Measurements from ENCODE around the gene S100B. TPM values are rescaled to one million over a fixed set of nuclear protein-coding genes. Genes with fewer than 3 reads are reported as not detected.

S100B gene
- total RNA-seq (20.0 TPM), polyA plus RNA-seq (ENCODE audit: insufficient read depth in 1 of 8, insufficient read length in 8 of 8, low replicate concordance in 1 of 8) (10 to 100 TPM; 11.0 to 66.2 (median 23.4) TPM)
- long read RNA-seq, donor 1, transcript S100B-201 (3 exons, 877 nt): major isoform, 8 of 9 reads
- long read RNA-seq, donor 1, partial matches to known transcripts: 0 of 9 reads
- long read RNA-seq, donor 1, other reads (novel, unspliced or antisense): 0 of 9 reads
- long read RNA-seq, donor 2, partial matches to known transcripts: 0 of 1 reads
- long read RNA-seq, donor 2, other reads (novel, unspliced or antisense): 0 of 1 reads
- long read RNA-seq, donor 3, partial matches to known transcripts: 0 of 4 reads
- long read RNA-seq, donor 3, other reads (novel, unspliced or antisense): 0 of 4 reads
- long read RNA-seq, donor 4, transcript S100B-201 (3 exons, 877 nt): major isoform, 8 of 8 reads
- long read RNA-seq, donor 4, partial matches to known transcripts: 0 of 8 reads
- long read RNA-seq, donor 4, other reads (novel, unspliced or antisense): 0 of 8 reads
- long read RNA-seq, donor 5, transcript S100B-203 (2 exons, 839 nt): minor isoform, 5 of 40 reads
- long read RNA-seq, donor 5, transcript S100B-201 (3 exons, 877 nt): major isoform, 35 of 40 reads
- long read RNA-seq, donor 5, partial matches to known transcripts: 0 of 40 reads
- long read RNA-seq, donor 5, other reads (novel, unspliced or antisense): 0 of 40 reads
- long read RNA-seq, donor 6, transcript S100B-201 (3 exons, 877 nt): major isoform, 18 of 19 reads
- long read RNA-seq, donor 6, partial matches to known transcripts: 0 of 19 reads
- long read RNA-seq, donor 6, other reads (novel, unspliced or antisense): 0 of 19 reads
- long read RNA-seq, donor 7, transcript S100B-201 (3 exons, 877 nt): major isoform, 30 of 30 reads
- long read RNA-seq, donor 7, partial matches to known transcripts: 0 of 30 reads
- long read RNA-seq, donor 7, other reads (novel, unspliced or antisense): 0 of 30 reads
- long read RNA-seq, donor 8, transcript S100B-201 (3 exons, 877 nt): major isoform, 22 of 23 reads
- long read RNA-seq, donor 8, partial matches to known transcripts: 0 of 23 reads
- long read RNA-seq, donor 8, other reads (novel, unspliced or antisense): 0 of 23 reads
- long read RNA-seq, donor 9, transcript S100B-201 (3 exons, 877 nt): major isoform, 5 of 6 reads
- long read RNA-seq, donor 9, partial matches to known transcripts: 0 of 6 reads
- long read RNA-seq, donor 9, other reads (novel, unspliced or antisense): 0 of 6 reads
- long read RNA-seq, donor 10, transcript S100B-201 (3 exons, 877 nt): major isoform, 6 of 10 reads
- long read RNA-seq, donor 10, partial matches to known transcripts: 0 of 10 reads
- long read RNA-seq, donor 10, other reads (novel, unspliced or antisense): 0 of 10 reads
- long read RNA-seq, donor 11, transcript S100B-201 (3 exons, 877 nt): major isoform, 29 of 31 reads
- long read RNA-seq, donor 11, partial matches to known transcripts: 0 of 31 reads
- long read RNA-seq, donor 11, other reads (novel, unspliced or antisense): 0 of 31 reads

- Histone ChIP-seq H3K27me3 (ENCODE audit: control insufficient read depth, insufficient read depth, low read length) (no peaks in the 10 kb centered on the region), H3K4me3 (ENCODE audit: low read length) (no peak within 1 kb of the TSS), H3K4me1 (ENCODE audit: control insufficient read depth, insufficient read depth, low read length) (peaks cover 22% of the 10 kb centered on the region), H3K27ac (ENCODE audit: low read length) (peak within 1 kb of the TSS; percentile 33), H3K36me3 (ENCODE audit: control insufficient read depth, insufficient read depth, low read length) (no peaks in the 10 kb centered on the region), H3K9me3 (replicated peaks; ENCODE audit: control insufficient read depth, low read depth, low read length) (no peaks in the 10 kb centered on the region)
- DNase-seq: peak; percentile 44
- WGBS (ENCODE audit: insufficient coverage): 46% methylated on average over 10 of the region's 15 CpGs
Observed at GRCh38 chr21:46604975-46605766, at the start of gene S100B. TSS of gene S100B (minus strand) at chr21:46605082. CDS start at chr21:46602415, 2,667 bp downstream.

- Histone ChIP-seq H3K4me1 (ENCODE audit: control insufficient read depth, insufficient read depth, low read length) (no peaks in the 10 kb centered on the region), H3K36me3 (ENCODE audit: control insufficient read depth, insufficient read depth, low read length) (peaks cover 74% of the 10 kb centered on the region), H3K9me3 (replicated peaks; ENCODE audit: control insufficient read depth, low read depth, low read length) (peaks cover 6% of the 10 kb centered on the region), H3K4me3 (ENCODE audit: low read length) (no peak overlapping the region), H3K27ac (ENCODE audit: low read length) (no peak overlapping the region), H3K27me3 (ENCODE audit: control insufficient read depth, insufficient read depth, low read length) (no peaks in the 10 kb centered on the region)
- DNase-seq: no peak
- WGBS (ENCODE audit: insufficient coverage): 92% methylated on average over 7 of the region's 7 CpGs
Observed at GRCh38 chr21:46651121-46651520, 46.2 kb upstream of the S100B start.

GRCh38 chr21:46650476-46651098 is 45.7 kb upstream of the S100B start:
- peaks cover 6% of the 10 kb centered on the region for H3K9me3 ChIP-seq (replicated peaks; ENCODE audit: control insufficient read depth, low read depth, low read length)
- H3K27me3 ChIP-seq (ENCODE audit: control insufficient read depth, insufficient read depth, low read length): no peaks in the 10 kb centered on the region
- no peak overlapping the region for H3K27ac ChIP-seq (ENCODE audit: low read length)
- 85% methylated on average over 12 of the region's 14 CpGs for WGBS (ENCODE audit: insufficient coverage)
- H3K4me3 ChIP-seq (ENCODE audit: low read length): no peak overlapping the region
- no peak for DNase-seq
- peaks cover 76% of the 10 kb centered on the region for H3K36me3 ChIP-seq (ENCODE audit: control insufficient read depth, insufficient read depth, low read length)
- no peaks in the 10 kb centered on the region for H3K4me1 ChIP-seq (ENCODE audit: control insufficient read depth, insufficient read depth, low read length)

- no peaks in the 10 kb centered on the region for H3K4me1 ChIP-seq (ENCODE audit: control insufficient read depth, insufficient read depth, low read length)
- H3K36me3 ChIP-seq (ENCODE audit: control insufficient read depth, insufficient read depth, low read length): peaks cover 85% of the 10 kb centered on the region
- 92% methylated on average over 16 of the region's 19 CpGs for WGBS (ENCODE audit: insufficient coverage)
- no peaks in the 10 kb centered on the region for H3K27me3 ChIP-seq (ENCODE audit: control insufficient read depth, insufficient read depth, low read length)
- no peak overlapping the region for H3K4me3 ChIP-seq (ENCODE audit: low read length)
- DNase-seq: no peak
- H3K9me3 ChIP-seq (replicated peaks; ENCODE audit: control insufficient read depth, low read depth, low read length): no peaks in the 10 kb centered on the region
- H3K27ac ChIP-seq (ENCODE audit: low read length): no peak overlapping the region
Observed at GRCh38 chr21:46649356-46649755, 44.5 kb upstream of the S100B start.

- peaks cover 86% of the 10 kb centered on the region for H3K36me3 ChIP-seq (ENCODE audit: control insufficient read depth, insufficient read depth, low read length)
- no peaks in the 10 kb centered on the region for H3K4me1 ChIP-seq (ENCODE audit: control insufficient read depth, insufficient read depth, low read length)
- H3K4me3 ChIP-seq (ENCODE audit: low read length): no peak overlapping the region
- no peaks in the 10 kb centered on the region for H3K27me3 ChIP-seq (ENCODE audit: control insufficient read depth, insufficient read depth, low read length)
- no peaks in the 10 kb centered on the region for H3K9me3 ChIP-seq (replicated peaks; ENCODE audit: control insufficient read depth, low read depth, low read length)
- H3K27ac ChIP-seq (ENCODE audit: low read length): no peak overlapping the region
- no peak for DNase-seq
- 94% methylated on average over 23 of the region's 27 CpGs for WGBS (ENCODE audit: insufficient coverage)
Observed at GRCh38 chr21:46648539-46648938, 43.7 kb upstream of the S100B start.

- Histone ChIP-seq H3K36me3 (ENCODE audit: control insufficient read depth, insufficient read depth, low read length) (peaks cover 82% of the 10 kb centered on the region), H3K9me3 (replicated peaks; ENCODE audit: control insufficient read depth, low read depth, low read length) (no peaks in the 10 kb centered on the region), H3K27me3 (ENCODE audit: control insufficient read depth, insufficient read depth, low read length) (no peaks in the 10 kb centered on the region), H3K4me3 (ENCODE audit: low read length) (no peak overlapping the region), H3K27ac (ENCODE audit: low read length) (no peak overlapping the region), H3K4me1 (ENCODE audit: control insufficient read depth, insufficient read depth, low read length) (no peaks in the 10 kb centered on the region)
- no peak for DNase-seq
- WGBS (ENCODE audit: insufficient coverage): 100% methylated on average over 2 of the region's 9 CpGs
Observed at GRCh38 chr21:46646541-46647154, 41.8 kb upstream of the S100B start.

- 80% methylated on average over 1 of the region's 5 CpGs for WGBS (ENCODE audit: insufficient coverage)
- no peak for DNase-seq
- H3K36me3 ChIP-seq (ENCODE audit: control insufficient read depth, insufficient read depth, low read length): peaks cover 83% of the 10 kb centered on the region
- no peaks in the 10 kb centered on the region for H3K9me3 ChIP-seq (replicated peaks; ENCODE audit: control insufficient read depth, low read depth, low read length)
- H3K27me3 ChIP-seq (ENCODE audit: control insufficient read depth, insufficient read depth, low read length): no peaks in the 10 kb centered on the region
- H3K4me1 ChIP-seq (ENCODE audit: control insufficient read depth, insufficient read depth, low read length): no peaks in the 10 kb centered on the region
- H3K4me3 ChIP-seq (ENCODE audit: low read length): no peak overlapping the region
- H3K27ac ChIP-seq (ENCODE audit: low read length): no peak overlapping the region
Observed at GRCh38 chr21:46645840-46646239, 41.0 kb upstream of the S100B start.

- no peak for DNase-seq
- WGBS (ENCODE audit: insufficient coverage): 93% methylated on average over 9 of the region's 12 CpGs
- no peaks in the 10 kb centered on the region for H3K9me3 ChIP-seq (replicated peaks; ENCODE audit: control insufficient read depth, low read depth, low read length)
- no peaks in the 10 kb centered on the region for H3K27me3 ChIP-seq (ENCODE audit: control insufficient read depth, insufficient read depth, low read length)
- no peaks in the 10 kb centered on the region for H3K4me1 ChIP-seq (ENCODE audit: control insufficient read depth, insufficient read depth, low read length)
- H3K36me3 ChIP-seq (ENCODE audit: control insufficient read depth, insufficient read depth, low read length): peaks cover 62% of the 10 kb centered on the region
- H3K27ac ChIP-seq (ENCODE audit: low read length): no peak overlapping the region
- no peak overlapping the region for H3K4me3 ChIP-seq (ENCODE audit: low read length)
Observed at GRCh38 chr21:46643379-46644177, 38.7 kb upstream of the S100B start.

Data from muscle of leg (tissue), 16 donors.